Nephron (organoid): Measurements from ENCODE around the gene IFT88.

ENCODE experiments used
- H3K27ac Mint-ChIP-seq, 3 experiments: 2 replicates each; pipeline ENCODE4 v1.8.0; 2020; ENCODE audit warnings: mixed read lengths in 3 of 3, mild to moderate bottlenecking in 2 of 3, moderate library complexity in 1 of 3
- H3K27me3 Mint-ChIP-seq: 2 replicates; pipeline ENCODE4 v1.8.0; 2021; ENCODE audit warnings: low read depth, mild to moderate bottlenecking, moderate library complexity, mixed read lengths
- H3K36me3 Mint-ChIP-seq: 2 replicates; pipeline ENCODE4 v1.8.0; 2020; ENCODE audit warnings: low read depth, mixed read lengths
- H3K4me1 Mint-ChIP-seq: 2 replicates; pipeline ENCODE4 v1.8.0; 2020; ENCODE audit warnings: mixed read lengths
- H3K4me3 Mint-ChIP-seq, 3 experiments: 2 replicates each; pipeline ENCODE4 v1.8.0; 2020; ENCODE audit warnings: mild to moderate bottlenecking in 3 of 3, mixed read lengths in 3 of 3, moderate library complexity in 2 of 3
- H3K9me3 Mint-ChIP-seq: 2 replicates; pipeline ENCODE4 v1.8.0; 2020; ENCODE audit warnings: mixed read lengths
- CTCF ChIP-seq, 3 experiments: fragments of 200-600 bp; sonication (generic); IDR thresholded peaks; one replicate each; pipeline ENCODE4 v1.5.0; 2021; ENCODE audit warnings: antibody characterized with exemption in 3 of 3; ENCODE audit not compliant: unreplicated experiment in 3 of 3

The IFT88 gene

GRCh38 chr13:20720499-20720898 is 153.5 kb downstream of the IFT88 start:
- Mint-ChIP-seq H3K4me1 (peaks cover 18% of the 10 kb centered on the region), H3K9me3 (no peaks in the 10 kb centered on the region), H3K36me3 (no peaks in the 10 kb centered on the region), H3K4me3 (no peak overlapping the region), H3K27me3 (peaks cover 17% of the 10 kb centered on the region), H3K27ac (no peak overlapping the region)
- no peak for TF ChIP-seq CTCF (IDR thresholded peaks at IDR 0.05; ENCODE audit: unreplicated experiment in 3 of 3)

- no peaks in the 10 kb centered on the region for H3K36me3 Mint-ChIP-seq
- peak overlapping the region in 1 of 3 experiments; percentile 30 for H3K4me3 Mint-ChIP-seq
- no peak overlapping the region for H3K27ac Mint-ChIP-seq
- H3K4me1 Mint-ChIP-seq, result peaks cover 15% of the 10 kb centered on the region
- no peak for TF ChIP-seq CTCF (IDR thresholded peaks at IDR 0.05; ENCODE audit: unreplicated experiment in 3 of 3)
- peaks cover 17% of the 10 kb centered on the region for H3K27me3 Mint-ChIP-seq
- no peaks in the 10 kb centered on the region for H3K9me3 Mint-ChIP-seq
These were observed 154.1 kb downstream of the IFT88 start for GRCh38 chr13:20721058-20721453.

GRCh38 chr13:20721454-20722357 is 154.7 kb downstream of the IFT88 start:
- no peak for TF ChIP-seq CTCF (IDR thresholded peaks at IDR 0.05; ENCODE audit: unreplicated experiment in 3 of 3)
- H3K27ac Mint-ChIP-seq, result no peak overlapping the region
- peaks cover 17% of the 10 kb centered on the region for H3K27me3 Mint-ChIP-seq
- H3K4me1 Mint-ChIP-seq, result peaks cover 13% of the 10 kb centered on the region
- peak overlapping the region in 2 of 3 experiments; percentile 12 to 51 for H3K4me3 Mint-ChIP-seq
- H3K36me3 Mint-ChIP-seq, result no peaks in the 10 kb centered on the region
- no peaks in the 10 kb centered on the region for H3K9me3 Mint-ChIP-seq

GRCh38 chr13:20727856-20728255 is 160.9 kb downstream of the IFT88 start:
- TF ChIP-seq CTCF (IDR thresholded peaks at IDR 0.05; ENCODE audit: unreplicated experiment in 3 of 3), result no peak
- H3K4me3 Mint-ChIP-seq, result no peak overlapping the region
- peaks cover 21% of the 10 kb centered on the region for H3K36me3 Mint-ChIP-seq
- H3K4me1 Mint-ChIP-seq, result peaks cover 25% of the 10 kb centered on the region
- no peaks in the 10 kb centered on the region for H3K9me3 Mint-ChIP-seq
- H3K27me3 Mint-ChIP-seq, result peaks cover 6% of the 10 kb centered on the region
- no peak overlapping the region for H3K27ac Mint-ChIP-seq

GRCh38 chr13:20728579-20729311 is 161.8 kb downstream of the IFT88 start:
- Mint-ChIP-seq H3K27ac (peak overlapping the region in 2 of 3 experiments; percentile 18 to 35), H3K4me3 (no peak overlapping the region), H3K36me3 (peaks cover 21% of the 10 kb centered on the region), H3K9me3 (no peaks in the 10 kb centered on the region), H3K27me3 (peaks cover 6% of the 10 kb centered on the region), H3K4me1 (peaks cover 25% of the 10 kb centered on the region)
- no peak for TF ChIP-seq CTCF (IDR thresholded peaks at IDR 0.05; ENCODE audit: unreplicated experiment in 3 of 3)
